Measurements from ENCODE around the gene PRAC2.

Gene PRAC2

GRCh38 chr17:48767263-48767774 is 44.3 kb downstream of the PRAC2 start (continued):
- no peak for TF ChIP-seq ZC3H10 (CRISPR knock-in tag; IDR thresholded peaks at IDR 0.05)
- TF ChIP-seq ARNTL (CRISPR knock-in tag; IDR thresholded peaks at IDR 0.05; ENCODE audit: borderline replicate concordance, low read depth): no peak
- no peak for TF ChIP-seq ZFP3 (CRISPR knock-in tag; IDR thresholded peaks at IDR 0.05)

- TF ChIP-seq GLIS3 (CRISPR knock-in tag; IDR thresholded peaks at IDR 0.05): no peak
- no peak for TF ChIP-seq TCF4 (CRISPR knock-in tag; IDR thresholded peaks at IDR 0.05; ENCODE audit: borderline replicate concordance)
- TF ChIP-seq ZC3H10 (CRISPR knock-in tag; IDR thresholded peaks at IDR 0.05): no peak
- no peak for TF ChIP-seq RARB (CRISPR knock-in tag; IDR thresholded peaks at IDR 0.05)
- TF ChIP-seq ZNF8 (CRISPR knock-in tag; IDR thresholded peaks at IDR 0.05): no peak
- no peak for TF ChIP-seq POU6F1 (CRISPR knock-in tag; IDR thresholded peaks at IDR 0.05; ENCODE audit: borderline replicate concordance, low read depth)
- TF ChIP-seq CSDC2 (CRISPR knock-in tag; IDR thresholded peaks at IDR 0.05): no peak
- TF ChIP-seq CREB5 (CRISPR knock-in tag; IDR thresholded peaks at IDR 0.05; ENCODE audit: low read depth): no peak
- TF ChIP-seq TOX (CRISPR knock-in tag; IDR thresholded peaks at IDR 0.05; ENCODE audit: borderline replicate concordance): no peak
- no peak for TF ChIP-seq OSR1 (CRISPR knock-in tag; IDR thresholded peaks at IDR 0.05)
- no peak for TF ChIP-seq SNAI2 (CRISPR knock-in tag; IDR thresholded peaks at IDR 0.05)
- no peak for TF ChIP-seq ZFP3 (CRISPR knock-in tag; IDR thresholded peaks at IDR 0.05)
- TF ChIP-seq ESRRG (CRISPR knock-in tag; IDR thresholded peaks at IDR 0.05): no peak
- TF ChIP-seq CSRNP3 (CRISPR knock-in tag; IDR thresholded peaks at IDR 0.05): no peak
- no peak for TF ChIP-seq BACH2 (CRISPR knock-in tag; IDR thresholded peaks at IDR 0.05; ENCODE audit: borderline replicate concordance)
- no peak for TF ChIP-seq TSHZ2 (CRISPR knock-in tag; IDR thresholded peaks at IDR 0.05)
- no peak for TF ChIP-seq ZNF70 (CRISPR knock-in tag; IDR thresholded peaks at IDR 0.05)
- TF ChIP-seq PATZ1 (CRISPR knock-in tag; IDR thresholded peaks at IDR 0.05; ENCODE audit: borderline replicate concordance): no peak
- no peak for ATAC-seq
These were observed 46.2 kb downstream of the PRAC2 start for GRCh38 chr17:48769009-48769675.

- TF ChIP-seq CREB5 (CRISPR knock-in tag; IDR thresholded peaks at IDR 0.05; ENCODE audit: low read depth): no peak
- TF ChIP-seq ZNF8 (CRISPR knock-in tag; IDR thresholded peaks at IDR 0.05): no peak
- ATAC-seq: no peak
These were observed 48.0 kb downstream of the PRAC2 start for GRCh38 chr17:48770954-48771353.
